Measurements from ENCODE around the gene BCL10. TPM values are rescaled to one million over a fixed set of nuclear protein-coding genes. Genes with fewer than 3 reads are reported as not detected.
"Not testable (repeated sequence)": the region's sequence is repeated elsewhere in the genome, so short reads cannot be mapped to it uniquely, and the experiment has no call there.

Gene BCL10
- total RNA-seq, 1 donor from 2014 or later, result 43.0 TPM

DNA sequence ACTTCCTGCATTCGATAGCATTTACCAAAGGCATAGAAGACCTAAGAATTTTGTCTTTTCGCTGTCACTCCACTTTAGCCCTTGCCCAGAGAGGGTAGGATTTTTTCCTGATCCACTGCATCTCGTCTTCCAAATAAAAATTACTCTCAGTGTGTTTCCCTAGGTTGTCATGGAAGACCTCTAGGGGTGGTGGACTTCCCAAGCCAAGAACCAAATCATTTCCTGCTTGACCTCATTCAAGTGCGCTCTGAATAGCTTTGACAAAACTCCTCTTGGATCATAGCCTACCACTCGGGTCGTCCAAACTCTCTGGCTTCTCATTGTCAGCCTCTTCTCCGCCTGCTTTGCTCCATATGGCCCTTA is 16.5 kb downstream of the BCL10 start:
- no peak for DNase-seq (ENCODE audit: low read depth)
- Histone ChIP-seq H3K36me3 (ENCODE audit: control insufficient read depth, insufficient read depth, low read length) (no peaks in the 10 kb centered on the region), H3K4me3 (ENCODE audit: low read depth, low read length) (peak overlapping the region; percentile 5), H3K27me3 (ENCODE audit: control insufficient read depth, insufficient read depth, low read length) (no peaks in the 10 kb centered on the region)
- TF ChIP-seq, protein P1, sequence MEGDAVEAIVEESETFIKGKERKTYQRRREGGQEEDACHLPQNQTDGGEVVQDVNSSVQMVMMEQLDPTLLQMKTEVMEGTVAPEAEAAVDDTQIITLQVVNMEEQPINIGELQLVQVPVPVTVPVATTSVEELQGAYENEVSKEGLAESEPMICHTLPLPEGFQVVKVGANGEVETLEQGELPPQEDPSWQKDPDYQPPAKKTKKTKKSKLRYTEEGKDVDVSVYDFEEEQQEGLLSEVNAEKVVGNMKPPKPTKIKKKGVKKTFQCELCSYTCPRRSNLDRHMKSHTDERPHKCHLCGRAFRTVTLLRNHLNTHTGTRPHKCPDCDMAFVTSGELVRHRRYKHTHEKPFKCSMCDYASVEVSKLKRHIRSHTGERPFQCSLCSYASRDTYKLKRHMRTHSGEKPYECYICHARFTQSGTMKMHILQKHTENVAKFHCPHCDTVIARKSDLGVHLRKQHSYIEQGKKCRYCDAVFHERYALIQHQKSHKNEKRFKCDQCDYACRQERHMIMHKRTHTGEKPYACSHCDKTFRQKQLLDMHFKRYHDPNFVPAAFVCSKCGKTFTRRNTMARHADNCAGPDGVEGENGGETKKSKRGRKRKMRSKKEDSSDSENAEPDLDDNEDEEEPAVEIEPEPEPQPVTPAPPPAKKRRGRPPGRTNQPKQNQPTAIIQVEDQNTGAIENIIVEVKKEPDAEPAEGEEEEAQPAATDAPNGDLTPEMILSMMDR (IDR thresholded peaks at IDR 0.05; ENCODE audit: insufficient read depth, low read length, poor library complexity, severe bottlenecking), result no peak

DNA sequence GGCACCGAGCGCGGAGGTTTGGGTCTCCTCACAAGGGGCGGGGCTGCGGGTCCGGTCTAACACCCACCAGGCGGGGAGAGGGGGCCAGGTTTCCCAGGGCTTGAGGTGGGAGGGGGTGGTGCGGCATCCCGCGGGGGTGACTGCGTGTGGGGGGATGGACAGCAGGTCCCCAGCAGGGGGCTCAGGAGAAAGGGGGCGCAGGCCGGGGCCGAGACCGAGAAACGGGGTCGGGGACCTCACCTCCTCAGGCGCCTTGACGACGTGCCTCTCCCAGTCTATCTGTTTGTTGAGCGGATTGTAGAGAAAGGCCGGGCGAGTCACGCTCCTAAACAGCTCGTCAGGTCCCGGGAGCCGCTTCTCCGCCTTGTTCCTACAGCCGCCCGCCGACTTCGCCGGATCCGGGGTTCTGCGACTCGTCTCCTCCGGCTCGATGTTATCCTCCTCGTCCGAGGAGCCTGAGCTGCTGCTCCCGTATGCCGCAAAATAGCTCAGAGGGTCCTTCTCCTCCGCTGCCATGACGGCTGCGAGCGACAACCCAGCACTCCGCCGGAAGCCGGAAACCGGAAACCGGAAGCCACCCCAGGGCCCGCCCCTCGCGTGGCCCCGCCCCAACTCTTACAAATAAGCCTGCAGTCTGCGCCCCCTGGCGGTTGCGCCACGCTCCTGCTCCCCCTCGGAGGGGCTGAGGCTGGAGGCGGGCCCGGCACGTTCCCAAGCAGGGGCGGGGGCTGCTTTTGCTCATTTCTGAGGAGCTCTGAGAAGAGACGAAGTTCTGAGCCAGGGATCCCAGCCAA is 17.1 kb downstream of the BCL10 start, which contains the start of gene C1orf52:
Gene C1orf52 (minus strand): TSS at position 545 of the 794 bp plus-strand sequence. CDS start 29 bp downstream, at position 516.
- TF ChIP-seq, protein P1 (IDR thresholded peaks at IDR 0.05; ENCODE audit: insufficient read depth, low read length, poor library complexity, severe bottlenecking), result peak; percentile 96
- H3K27me3 ChIP-seq (ENCODE audit: control insufficient read depth, insufficient read depth, low read length), result no peaks in the 10 kb centered on the region
- H3K4me3 ChIP-seq (ENCODE audit: low read depth, low read length), result peak within 1 kb of the TSS; percentile 100
- DNase-seq (ENCODE audit: low read depth), result peak; percentile 61
- H3K36me3 ChIP-seq (ENCODE audit: control insufficient read depth, insufficient read depth, low read length), result no peaks in the 10 kb centered on the region

DNA sequence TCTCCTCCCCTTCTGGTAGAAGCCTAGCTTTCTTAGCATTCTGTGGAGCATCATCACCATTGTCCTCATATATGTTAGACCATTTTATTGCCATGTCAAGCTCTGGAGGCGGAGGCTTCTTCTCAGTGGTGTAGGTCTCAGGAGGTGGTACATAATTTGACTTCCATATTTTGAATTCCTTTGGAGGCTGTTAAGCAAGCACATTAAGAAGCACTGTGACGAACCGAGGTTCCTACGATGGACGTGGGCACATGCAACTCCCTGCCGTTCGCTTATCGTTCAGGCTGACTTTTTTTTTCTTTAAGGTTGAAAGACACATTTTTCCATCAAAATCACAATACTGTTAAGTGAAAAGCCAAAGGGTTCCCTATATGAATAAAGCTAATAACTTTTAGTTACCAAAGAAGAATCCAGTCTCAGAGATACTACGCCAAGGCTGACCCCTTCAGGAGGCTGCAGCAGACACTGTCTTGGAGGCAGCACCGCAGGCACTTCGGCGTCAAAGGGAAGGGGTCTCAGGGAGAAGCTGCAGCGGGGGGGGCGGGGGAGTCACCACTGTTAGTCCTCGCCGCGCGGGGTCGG is 17.8 kb downstream of the BCL10 start:
- TF ChIP-seq, protein P1 (IDR thresholded peaks at IDR 0.05; ENCODE audit: insufficient read depth, low read length, poor library complexity, severe bottlenecking), result peak; percentile 8
- no peak for DNase-seq (ENCODE audit: low read depth)
- no peaks in the 10 kb centered on the region for H3K27me3 ChIP-seq (ENCODE audit: control insufficient read depth, insufficient read depth, low read length)
- H3K36me3 ChIP-seq (ENCODE audit: control insufficient read depth, insufficient read depth, low read length), result no peaks in the 10 kb centered on the region
- H3K4me3 ChIP-seq (ENCODE audit: low read depth, low read length), result peak overlapping the region; percentile 100

DNA sequence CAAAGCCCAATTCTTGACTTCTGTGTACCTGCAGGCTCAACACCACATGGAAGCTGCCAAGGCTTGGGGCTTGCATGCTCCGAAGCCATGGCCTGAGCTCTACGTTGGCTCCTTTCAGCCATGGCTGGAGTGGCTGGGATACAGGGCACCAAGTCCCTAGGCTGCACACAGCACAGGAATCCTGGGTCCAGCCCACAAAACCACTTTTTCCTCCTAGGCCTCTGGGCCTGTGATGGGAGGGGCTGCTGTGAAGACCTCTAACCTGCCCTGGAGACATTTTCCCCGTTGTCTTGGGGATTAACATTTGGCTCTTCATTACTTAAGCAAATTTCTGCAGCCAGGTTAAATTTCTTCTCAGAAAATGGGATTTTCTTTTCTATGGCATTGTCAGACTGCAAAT is 27.4 kb downstream of the BCL10 start:
- not testable (repeated sequence) for H3K4me3 ChIP-seq (ENCODE audit: low read depth, low read length); H3K27me3 ChIP-seq (ENCODE audit: control insufficient read depth, insufficient read depth, low read length); DNase-seq (ENCODE audit: low read depth); H3K36me3 ChIP-seq (ENCODE audit: control insufficient read depth, insufficient read depth, low read length)

DNA sequence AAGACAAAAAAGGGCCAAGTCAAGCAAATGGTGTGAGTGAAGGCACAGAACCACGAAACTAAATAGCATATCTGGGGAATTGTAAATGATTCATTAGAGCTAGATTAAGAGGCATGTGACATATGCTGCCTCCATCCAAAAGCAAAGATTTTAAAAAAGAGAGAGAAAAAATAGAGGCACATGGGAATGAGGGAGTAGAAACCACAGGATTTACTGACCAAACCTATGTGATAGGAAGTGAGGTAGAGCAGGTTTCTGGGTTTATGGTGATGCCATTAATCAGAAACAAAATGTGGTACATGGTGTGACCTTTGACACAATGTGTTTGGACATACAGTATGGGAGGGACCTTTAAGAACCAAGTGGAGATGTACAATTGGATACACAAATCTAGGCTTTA is 30.5 kb downstream of the BCL10 start:
- H3K27me3 ChIP-seq (ENCODE audit: control insufficient read depth, insufficient read depth, low read length), result no peaks in the 10 kb centered on the region
- H3K36me3 ChIP-seq (ENCODE audit: control insufficient read depth, insufficient read depth, low read length), result no peaks in the 10 kb centered on the region
- TF ChIP-seq, protein P1 (IDR thresholded peaks at IDR 0.05; ENCODE audit: insufficient read depth, low read length, poor library complexity, severe bottlenecking), result no peak
- DNase-seq (ENCODE audit: low read depth), result no peak
- H3K4me3 ChIP-seq (ENCODE audit: low read depth, low read length), result no peak overlapping the region

DNA sequence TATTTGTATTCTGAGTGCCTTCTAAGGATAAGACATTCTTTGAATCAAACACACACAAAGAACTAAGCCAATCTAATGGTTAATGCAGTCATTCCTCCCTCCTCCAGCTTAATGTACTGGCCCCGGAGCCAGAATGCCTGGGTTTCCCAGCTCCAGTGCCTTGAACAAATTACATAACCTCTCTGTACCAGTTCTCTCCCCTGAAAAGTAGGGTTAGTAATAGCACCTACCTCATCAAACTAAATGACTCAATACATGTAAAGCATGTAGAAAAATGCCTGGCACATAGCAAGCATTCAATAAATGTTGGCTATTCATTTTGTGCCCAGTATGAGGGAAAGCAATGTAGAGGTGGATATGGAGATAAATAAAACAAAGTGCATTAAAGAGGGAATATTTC is 31.0 kb downstream of the BCL10 start:
- H3K36me3 ChIP-seq (ENCODE audit: control insufficient read depth, insufficient read depth, low read length), result no peaks in the 10 kb centered on the region
- TF ChIP-seq, protein P1 (IDR thresholded peaks at IDR 0.05; ENCODE audit: insufficient read depth, low read length, poor library complexity, severe bottlenecking), result no peak
- no peak for DNase-seq (ENCODE audit: low read depth)
- H3K27me3 ChIP-seq (ENCODE audit: control insufficient read depth, insufficient read depth, low read length), result no peaks in the 10 kb centered on the region
- no peak overlapping the region for H3K4me3 ChIP-seq (ENCODE audit: low read depth, low read length)

All from kidney epithelial cell (primary cell).